GM12878 (cell line): ENCODE measurements around the gene POLR3F. TPM values are rescaled to one million over a fixed set of nuclear protein-coding genes. Genes with fewer than 3 reads are reported as not detected.

Experiments
- ATAC-seq: fragments of 200-7000 bp; cut with Tn5 transposase; 3 replicates; pipeline ENCODE4 v1.9.1; 2020; ENCODE audit warnings: mild to moderate bottlenecking, moderate library complexity
- BruUV-seq: library from RNA; stranded (reverse); fragments of 400-500 nt; replicated peaks from 2 replicates; lab custom pipeline; 2021; lab: Mats Ljungman, UMichigan
- CTCF ChIA-PET: fragments of 300-600 bp; sonication (Branson Sonifier 250); formaldehyde crosslinking; extraction: SDS; loops from one replicate; lab custom pipeline; 2021; ENCODE audit warnings: inconsistent platforms; lab: Yijun Ruan, JAX
- POLR2A ChIA-PET: fragments of 350-600 bp; formaldehyde crosslinking; extraction: SDS; loops from one replicate; lab custom pipeline; 2021; ENCODE audit warnings: inconsistent platforms; lab: Charles Lee
- RAD21 ChIA-PET: fragments of 300-600 bp; sonication (Branson Sonifier 250); formaldehyde crosslinking; loops from one replicate; lab custom pipeline; 2023; ENCODE audit warnings: antibody characterized with exemption; ENCODE audit not compliant: unreplicated experiment; lab: Charles Lee
- SMC1A ChIA-PET: fragments of 300-600 bp; sonication (Branson Sonifier 250); formaldehyde crosslinking; loops from one replicate; lab custom pipeline; 2023; ENCODE audit not compliant: unreplicated experiment, uncharacterized antibody; lab: Charles Lee
- DNase-seq: peaks from one replicate; pipeline ENCODE4 v3.0.0-alpha.2; 2011; ENCODE audit warnings: low read depth, low spot score
- FAIRE-seq: peaks from 3 replicates; lab custom pipeline; 2011; peaks lifted over from hg19 to GRCh38; lab: Jason Lieb, UNC
- H2AFZ ChIP-seq: 2 replicates; pipeline ENCODE4 v1.6.0; 2011; ENCODE audit warnings: low read depth, low read length, control low read depth; ENCODE audit not compliant: control insufficient read depth
- H3K27ac ChIP-seq: 2 replicates; pipeline ENCODE4 v1.5.1; 2011; ENCODE audit warnings: control low read depth; ENCODE audit not compliant: control insufficient read depth, insufficient read depth
- H3K27me3 ChIP-seq, 2 experiments: replicated peaks in 1 of 2; 2 replicates each; pipeline versions ENCODE4 v1.6.0 to v1.6.1; 2011; ENCODE audit warnings: low read length in 1 of 2; ENCODE audit not compliant: control insufficient read depth in 2 of 2, insufficient read depth in 2 of 2
- H3K36me3 ChIP-seq, 2 experiments: 2 replicates each; pipeline ENCODE4 v1.5.1; 2011; ENCODE audit warnings: low read length in 1 of 2; ENCODE audit not compliant: control insufficient read depth in 2 of 2, insufficient read depth in 2 of 2
- H3K4me1 ChIP-seq: 2 replicates; pipeline ENCODE4 v1.6.1; 2011; ENCODE audit warnings: mild to moderate bottlenecking, low read length, moderate library complexity, mixed read lengths; ENCODE audit not compliant: control insufficient read depth, insufficient read depth
- H3K4me2 ChIP-seq: 2 replicates; pipeline ENCODE4 v1.6.0; 2011; ENCODE audit warnings: control low read depth; ENCODE audit not compliant: control insufficient read depth, insufficient read depth
- H3K4me3 ChIP-seq: fragments of 200-600 bp; sonication (generic); 2 replicates; pipeline ENCODE4 v1.5.1; 2016
- H3K79me2 ChIP-seq: 2 replicates; pipeline ENCODE4 v1.6.0; 2011; ENCODE audit warnings: low read length; ENCODE audit not compliant: control insufficient read depth, insufficient read depth
- H3K9ac ChIP-seq: 2 replicates; pipeline ENCODE4 v1.8.0; 2011; ENCODE audit warnings: low read length, control low read depth, mixed read lengths; ENCODE audit not compliant: control insufficient read depth, insufficient read depth
- H3K9me3 ChIP-seq: replicated peaks from 3 replicates; pipeline ENCODE4 v1.5.1; 2011; ENCODE audit warnings: mild to moderate bottlenecking, low read length; ENCODE audit not compliant: control insufficient read depth, insufficient read depth
- H4K20me1 ChIP-seq: 2 replicates; pipeline ENCODE4 v1.6.0; 2011; ENCODE audit not compliant: control insufficient read depth, insufficient read depth
- ASH2L ChIP-seq: fragments of 300-600, 200-600 bp; sonication (generic); IDR thresholded peaks from 2 replicates; pipeline ENCODE4 v1.6.1; 2017; ENCODE audit warnings: low read depth, mild to moderate bottlenecking, borderline replicate concordance
- ATF2 ChIP-seq: IDR thresholded peaks from 2 replicates; pipeline ENCODE4 v1.6.1; 2012; ENCODE audit warnings: low read length, inconsistent platforms
- BMI1 ChIP-seq: fragments of 450-650 bp; IDR thresholded peaks from 2 replicates; pipeline ENCODE4 v1.6.1; 2016; ENCODE audit warnings: mild to moderate bottlenecking, moderate library complexity, borderline replicate concordance
- HDAC6 ChIP-seq: fragments of 200-600 bp; sonication (generic); IDR thresholded peaks from one replicate; pipeline ENCODE4 v1.8.0; 2017; ENCODE audit warnings: antibody characterized with exemption; ENCODE audit not compliant: unreplicated experiment
- MEF2A ChIP-seq: IDR thresholded peaks from 2 replicates; pipeline ENCODE4 v1.6.1; 2011; ENCODE audit warnings: low read depth, mild to moderate bottlenecking, low read length, moderate library complexity; ENCODE audit not compliant: insufficient read depth
- NFYA ChIP-seq: IDR thresholded peaks from 2 replicates; pipeline ENCODE4 v1.6.1; 2011; ENCODE audit warnings: low read depth, mild to moderate bottlenecking, low read length, improper control_type of control experiment, borderline replicate concordance
- NR2F1 ChIP-seq: fragments of 450-650 bp; conservative IDR thresholded peaks from 2 replicates; pipeline ENCODE4 v1.6.1; 2017; ENCODE audit warnings: mild to moderate bottlenecking
- POLR2A ChIP-seq: IDR thresholded peaks from 2 replicates; pipeline ENCODE4 v1.6.1; 2011; ENCODE audit warnings: low read depth, mild to moderate bottlenecking, low read length
- POU2F2 ChIP-seq: IDR thresholded peaks from 3 replicates; pipeline ENCODE4 v1.6.1; 2011; ENCODE audit warnings: low read depth, mild to moderate bottlenecking, low read length, borderline replicate concordance
- SMAD5 ChIP-seq: IDR thresholded peaks from 2 replicates; pipeline ENCODE4 v1.6.1; 2016; ENCODE audit warnings: antibody characterized with exemption, low read depth
- SP1 ChIP-seq: IDR thresholded peaks from one replicate; pipeline ENCODE4 v1.6.1; 2011; ENCODE audit warnings: low read depth, low read length
- SRF ChIP-seq, 2 experiments: IDR thresholded peaks; 2 replicates each; pipeline ENCODE4 v1.6.1; 2011; ENCODE audit warnings: low read depth in 2 of 2, low read length in 2 of 2, mild to moderate bottlenecking in 1 of 2, moderate library complexity in 1 of 2
- SUZ12 ChIP-seq: fragments of 200-600 bp; sonication (generic); IDR thresholded peaks from one replicate; pipeline ENCODE4 v1.6.1; 2018; ENCODE audit warnings: antibody characterized with exemption, mild to moderate bottlenecking; ENCODE audit not compliant: unreplicated experiment
- TCF3 ChIP-seq: IDR thresholded peaks from 2 replicates; pipeline ENCODE4 v1.6.1; 2012; ENCODE audit warnings: low read depth, mild to moderate bottlenecking, low read length, borderline replicate concordance; ENCODE audit not compliant: insufficient read depth
- WGBS: methylation state at CpG from one replicate; pipeline ENCODE4 v1.1.6; 2016; ENCODE audit warnings: low lambda C conversion rate; ENCODE audit not compliant: insufficient replicate concordance, insufficient coverage; ENCODE audit errors: missing lambda C conversion rate; 5-methylcytosine and 5-hydroxymethylcytosine counted together
- in situ Hi-C: fragments of 300-500 bp; cut with MboI; formaldehyde crosslinking; loops from 9 replicates; pipeline ENCODE4 v1.14.3; 2018; ENCODE audit warnings: mixed read lengths
- intact Hi-C: fragments of 100-400 bp; cut with micrococcal nuclease; formaldehyde crosslinking; loops from one replicate; pipeline ENCODE4 v1.14.2; 2022; ENCODE audit not compliant: unreplicated experiment
- polyA plus RNA-seq, 11 experiments: library from polyadenylated mRNA; depleted of rRNA in 4 of 11; unstranded in 6 of 11; stranded (reverse) in 5 of 11; fragments of >200 nt; fragmentation: Nextera tagmentation in 4 of 11; fragmentation: Illumina TruSeq in 1 of 11; extraction: Ambion mirVana in 4 of 11; extraction: Trizol in 1 of 11; gene quantifications; 1 replicate in 1 of 11; 2 replicates in 10 of 11; pipeline versions ENCODE4 v1.2.1 to v1.2.3, GENCODE V29; 2011 to 2016; ENCODE audit warnings: inconsistent platforms in 2 of 11, missing spikeins in 2 of 11, low read depth in 1 of 11
- total RNA-seq, 4 experiments: library from RNA; depleted of rRNA in 3 of 4; stranded (reverse); fragments of >200 nt in 3 of 4; fragmentation: Illumina TruSeq in 1 of 4; extraction: Trizol in 1 of 4; gene quantifications; 2 replicates each; pipeline versions ENCODE4 v1.2.1 to v1.2.3, GENCODE V29; 2013 to 2021
- TF ChIP-seq, protein P1 (sequence below): fragments of 450-650 bp; IDR thresholded peaks from 2 replicates; pipeline ENCODE4 v1.6.1; 2017; ENCODE audit warnings: mild to moderate bottlenecking

POLR3F gene
- total and polyA plus RNA-seq, 10 of the 15 experiments (the other 5 are each of a cell fraction or from before 2014, with no cell fraction given), result 8.7 to 18.1 (median 12.6) TPM

GRCh38 chr20:18488301-18488700 lies 21.1 kb downstream of the POLR3F start (continued):
- TF ChIP-seq ATF2, result no peak
- no peak for TF ChIP-seq NFYA
- no peak for TF ChIP-seq SUZ12

GRCh38 chr20:18496042-18496441 lies 28.9 kb downstream of the POLR3F start:
- ChIA-PET POLR2A (interaction anchor here (0.6 to 4.7 kb wide), 6 partner anchors 9 to 532 kb away, joined by 3 to 96 read pairs (median 6); partner anchors contain the start of genes DZANK1, POLR3F, SEC23B and ZNF133), SMC1A (interaction anchor here (1.0 to 3.9 kb wide), 6 partner anchors 9 to 75 kb away, joined by 3 to 83 read pairs (median 5); partner anchors contain the start of genes DZANK1, POLR3F and SEC23B), RAD21 (interaction anchor here (0.7 to 4.0 kb wide), 11 partner anchors 9 to 238 kb away, joined by 3 to 67 read pairs (median 4); partner anchors contain the start of genes DZANK1, POLR3F and SEC23B), CTCF (interaction anchor here (0.7 to 5.2 kb wide), 5 partner anchors 9 to 71 kb away, joined by 3 to 46 read pairs (median 5); partner anchors contain the start of genes DZANK1, POLR3F, SEC23B and SMIM26)
- Histone ChIP-seq H3K4me1 (no peaks in the 10 kb centered on the region), H2AFZ (peak overlapping the region; percentile 0; the same call in 1 of the 2 replicates), H3K9ac (no peak overlapping the region), H3K4me3 (peak overlapping the region; percentile 73), H3K36me3 (0 out of 4 replicates have a peak, but pooled peaks cover 0 to 3% of the 10 kb centered on the region in 2 experiments), H3K27ac (no peak overlapping the region), H3K4me2 (peak overlapping the region; percentile 1), H3K9me3 (no peaks in the 10 kb centered on the region), H4K20me1 (no peaks in the 10 kb centered on the region), H3K27me3 (no peaks in the 10 kb centered on the region), H3K79me2 (no peaks in the 10 kb centered on the region)
- no TSS peak for BruUV-seq
- intact Hi-C loops, result loop anchor here (2.0 kb wide), 1 partner anchor 71 kb away; the partner anchor contains the start of gene SMIM26
- FAIRE-seq, result no peak
- TF ChIP-seq SMAD5 (no peak), TCF3 (no peak), HDAC6 (no peak), BMI1 (no peak), POLR2A (no peak), SRF (IDR thresholded peaks at IDR 0.05; ENCODE audit: low read depth in 2 of 2, low read length in 2 of 2) (no peak), NR2F1 (peak; percentile 50; the same call in 1 of the 2 replicates), ASH2L (no peak), SP1 (peak; percentile 44), MEF2A (no peak), POU2F2 (no peak)
- TF ChIP-seq, protein P1, sequence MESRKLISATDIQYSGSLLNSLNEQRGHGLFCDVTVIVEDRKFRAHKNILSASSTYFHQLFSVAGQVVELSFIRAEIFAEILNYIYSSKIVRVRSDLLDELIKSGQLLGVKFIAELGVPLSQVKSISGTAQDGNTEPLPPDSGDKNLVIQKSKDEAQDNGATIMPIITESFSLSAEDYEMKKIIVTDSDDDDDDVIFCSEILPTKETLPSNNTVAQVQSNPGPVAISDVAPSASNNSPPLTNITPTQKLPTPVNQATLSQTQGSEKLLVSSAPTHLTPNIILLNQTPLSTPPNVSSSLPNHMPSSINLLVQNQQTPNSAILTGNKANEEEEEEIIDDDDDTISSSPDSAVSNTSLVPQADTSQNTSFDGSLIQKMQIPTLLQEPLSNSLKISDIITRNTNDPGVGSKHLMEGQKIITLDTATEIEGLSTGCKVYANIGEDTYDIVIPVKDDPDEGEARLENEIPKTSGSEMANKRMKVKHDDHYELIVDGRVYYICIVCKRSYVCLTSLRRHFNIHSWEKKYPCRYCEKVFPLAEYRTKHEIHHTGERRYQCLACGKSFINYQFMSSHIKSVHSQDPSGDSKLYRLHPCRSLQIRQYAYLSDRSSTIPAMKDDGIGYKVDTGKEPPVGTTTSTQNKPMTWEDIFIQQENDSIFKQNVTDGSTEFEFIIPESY, result no peak
- ATAC-seq, result peak; percentile 40
- no peak for DNase-seq
- 0% methylated on average over 7 of the region's 7 CpGs for WGBS
- in situ Hi-C loops, result no loop called here
